ENCODE measurements around the gene SPATA3. TPM values are rescaled to one million over a fixed set of nuclear protein-coding genes. Genes with fewer than 3 reads are reported as not detected.

Gene SPATA3
- not detected for polyA plus RNA-seq (2013, experiment 1 of 2)
- not detected for polyA plus RNA-seq (2013, experiment 2 of 2)

GRCh38 chr2:230995821-230996220, at the start of gene SPATA3:
Gene SPATA3 (plus strand): TSS chr2:230996121. CDS start chr2:230996234, 113 bp downstream.
- peak within 1 kb of the TSS; percentile 40 for H3K18ac ChIP-seq (ENCODE audit: low read length)
- H2BK120ac ChIP-seq (ENCODE audit: low read depth, low read length), result no peak within 1 kb of the TSS
- no peak for DNase-seq (ENCODE audit: low spot score)
- H3K9me3 ChIP-seq (replicated peaks in 1 of 2; ENCODE audit: control insufficient read depth in 2 of 2, insufficient read depth in 1 of 2, low read depth in 1 of 2, low read length in 2 of 2), result peaks cover 2 to 7% of the 10 kb centered on the region in 2 donors
- no peak within 1 kb of the TSS for H2BK12ac ChIP-seq (ENCODE audit: low read length)
- no peak within 1 kb of the TSS for H2BK15ac ChIP-seq (ENCODE audit: low read length)
- H3K27me3 ChIP-seq (ENCODE audit: control insufficient read depth in 3 of 3, insufficient read depth in 3 of 3, low read depth in 1 of 3, low read length in 3 of 3), result peaks cover 0 to 8% (median 0%) of the 10 kb centered on the region in 3 experiments
- peak within 1 kb of the TSS in 1 of 2 donors; percentile 19 for H3K4me3 ChIP-seq (ENCODE audit: low read length in 2 of 2)
- no CpG with 5 or more reads among the region's 9 CpGs for WGBS, 2 donors (ENCODE audit: extremely low coverage in 2 of 2, insufficient read length in 2 of 2, insufficient replicate concordance in 1 of 2)
- H2AFZ ChIP-seq (ENCODE audit: low read length), result no peak within 1 kb of the TSS
- H2BK5ac ChIP-seq (ENCODE audit: low read length), result no peak within 1 kb of the TSS
- peak within 1 kb of the TSS; percentile 56 for H2AK5ac ChIP-seq (ENCODE audit: low read depth, low read length)
- H4K8ac ChIP-seq (ENCODE audit: low read depth, low read length), result no peak within 1 kb of the TSS
- no peak within 1 kb of the TSS for H3K23ac ChIP-seq (ENCODE audit: low read depth, low read length, poor library complexity)
- H3K4me1 ChIP-seq (ENCODE audit: control insufficient read depth in 2 of 2, insufficient read depth in 1 of 2, low read depth in 1 of 2, low read length in 2 of 2), result no peaks in the 10 kb centered on the region
- no peak within 1 kb of the TSS for H3K9ac ChIP-seq (ENCODE audit: low read depth, low read length, poor library complexity)
- H4K91ac ChIP-seq (ENCODE audit: low read depth, low read length, poor library complexity), result no peak within 1 kb of the TSS
- H3K14ac ChIP-seq (ENCODE audit: low read length), result peak within 1 kb of the TSS; percentile 97
- no peaks in the 10 kb centered on the region for H3K79me1 ChIP-seq (ENCODE audit: low read depth, low read length)
- no peak within 1 kb of the TSS for H3K27ac ChIP-seq (replicated peaks; ENCODE audit: low read length)
- H3K4me2 ChIP-seq (ENCODE audit: insufficient read depth, low read length, poor library complexity, severe bottlenecking), result no peak within 1 kb of the TSS
- peak within 1 kb of the TSS; percentile 27 for H3K4ac ChIP-seq (ENCODE audit: low read length)
- H3K36me3 ChIP-seq (replicated peaks in 1 of 2; ENCODE audit: control insufficient read depth in 2 of 2, insufficient read depth in 2 of 2, low read length in 2 of 2), result no peaks in the 10 kb centered on the region

- no CpG with 5 or more reads among the region's 7 CpGs for WGBS, 2 donors (ENCODE audit: extremely low coverage in 2 of 2, insufficient read length in 2 of 2, insufficient replicate concordance in 1 of 2)
- no peak overlapping the region for H3K27ac ChIP-seq (replicated peaks; ENCODE audit: low read length)
These were observed 49.3 kb upstream of the SPATA3 start for GRCh38 chr2:230946429-230947234.

GRCh38 chr2:230947235-230947576, 48.7 kb upstream of the SPATA3 start:
- Histone ChIP-seq H4K8ac (ENCODE audit: low read depth, low read length) (no peak overlapping the region), H3K18ac (ENCODE audit: low read length) (no peak overlapping the region), H3K9ac (ENCODE audit: low read depth, low read length, poor library complexity) (no peak overlapping the region), H3K23ac (ENCODE audit: low read depth, low read length, poor library complexity) (no peak overlapping the region), H3K9me3 (replicated peaks in 1 of 2; ENCODE audit: control insufficient read depth in 2 of 2, insufficient read depth in 1 of 2, low read depth in 1 of 2, low read length in 2 of 2) (no peaks in the 10 kb centered on the region), H2AK5ac (ENCODE audit: low read depth, low read length) (no peak overlapping the region), H3K4me1 (ENCODE audit: control insufficient read depth in 2 of 2, insufficient read depth in 1 of 2, low read depth in 1 of 2, low read length in 2 of 2) (no peaks in the 10 kb centered on the region), H3K27ac (replicated peaks; ENCODE audit: low read length) (no peak overlapping the region), H3K79me1 (ENCODE audit: low read depth, low read length) (no peaks in the 10 kb centered on the region), H3K4ac (ENCODE audit: low read length) (no peak overlapping the region), H3K36me3 (replicated peaks in 1 of 2; ENCODE audit: control insufficient read depth in 2 of 2, insufficient read depth in 2 of 2, low read length in 2 of 2) (no peaks in the 10 kb centered on the region), H3K14ac (ENCODE audit: low read length) (no peak overlapping the region), H3K4me2 (ENCODE audit: insufficient read depth, low read length, poor library complexity, severe bottlenecking) (no peak overlapping the region), H3K4me3 (ENCODE audit: low read length in 2 of 2) (no peak overlapping the region), H3K27me3 (ENCODE audit: control insufficient read depth in 3 of 3, insufficient read depth in 3 of 3, low read depth in 1 of 3, low read length in 3 of 3) (no peaks in the 10 kb centered on the region), H2BK120ac (ENCODE audit: low read depth, low read length) (no peak overlapping the region), H2BK5ac (ENCODE audit: low read length) (no peak overlapping the region), H4K91ac (ENCODE audit: low read depth, low read length, poor library complexity) (no peak overlapping the region), H2BK12ac (ENCODE audit: low read length) (no peak overlapping the region), H2BK15ac (ENCODE audit: low read length) (no peak overlapping the region), H2AFZ (ENCODE audit: low read length) (no peak overlapping the region)
- no peak for DNase-seq (ENCODE audit: low spot score)
- WGBS, 2 donors (ENCODE audit: extremely low coverage in 2 of 2, insufficient read length in 2 of 2, insufficient replicate concordance in 1 of 2), result no CpG with 5 or more reads among the region's 3 CpGs

More at GRCh38 chr2:230946429-230947234, 49.3 kb upstream of the SPATA3 start:
- Histone ChIP-seq H2BK120ac (ENCODE audit: low read depth, low read length) (no peak overlapping the region), H3K18ac (ENCODE audit: low read length) (no peak overlapping the region), H2BK15ac (ENCODE audit: low read length) (no peak overlapping the region), H4K91ac (ENCODE audit: low read depth, low read length, poor library complexity) (no peak overlapping the region), H3K4me3 (ENCODE audit: low read length in 2 of 2) (no peak overlapping the region), H3K9ac (ENCODE audit: low read depth, low read length, poor library complexity) (no peak overlapping the region), H3K14ac (ENCODE audit: low read length) (no peak overlapping the region), H3K36me3 (replicated peaks in 1 of 2; ENCODE audit: control insufficient read depth in 2 of 2, insufficient read depth in 2 of 2, low read length in 2 of 2) (no peaks in the 10 kb centered on the region), H3K23ac (ENCODE audit: low read depth, low read length, poor library complexity) (no peak overlapping the region), H2BK12ac (ENCODE audit: low read length) (no peak overlapping the region), H3K4me1 (ENCODE audit: control insufficient read depth in 2 of 2, insufficient read depth in 1 of 2, low read depth in 1 of 2, low read length in 2 of 2) (no peaks in the 10 kb centered on the region), H3K4ac (ENCODE audit: low read length) (no peak overlapping the region), H2AK5ac (ENCODE audit: low read depth, low read length) (no peak overlapping the region), H3K79me1 (ENCODE audit: low read depth, low read length) (no peaks in the 10 kb centered on the region), H2AFZ (ENCODE audit: low read length) (no peak overlapping the region), H3K4me2 (ENCODE audit: insufficient read depth, low read length, poor library complexity, severe bottlenecking) (no peak overlapping the region), H2BK5ac (ENCODE audit: low read length) (no peak overlapping the region), H4K8ac (ENCODE audit: low read depth, low read length) (no peak overlapping the region), H3K9me3 (replicated peaks in 1 of 2; ENCODE audit: control insufficient read depth in 2 of 2, insufficient read depth in 1 of 2, low read depth in 1 of 2, low read length in 2 of 2) (no peaks in the 10 kb centered on the region), H3K27me3 (ENCODE audit: control insufficient read depth in 3 of 3, insufficient read depth in 3 of 3, low read depth in 1 of 3, low read length in 3 of 3) (no peaks in the 10 kb centered on the region)
- DNase-seq (ENCODE audit: low spot score), result no peak

- Histone ChIP-seq H3K14ac (ENCODE audit: low read length) (no peak overlapping the region), H3K4ac (ENCODE audit: low read length) (no peak overlapping the region), H3K23ac (ENCODE audit: low read depth, low read length, poor library complexity) (no peak overlapping the region), H3K9me3 (replicated peaks in 1 of 2; ENCODE audit: control insufficient read depth in 2 of 2, insufficient read depth in 1 of 2, low read depth in 1 of 2, low read length in 2 of 2) (peaks cover 2 to 4% of the 10 kb centered on the region in 2 donors), H3K27ac (replicated peaks; ENCODE audit: low read length) (no peak overlapping the region), H3K4me3 (ENCODE audit: low read length in 2 of 2) (no peak overlapping the region), H2AK5ac (ENCODE audit: low read depth, low read length) (no peak overlapping the region), H2BK5ac (ENCODE audit: low read length) (no peak overlapping the region), H2AFZ (ENCODE audit: low read length) (no peak overlapping the region), H4K91ac (ENCODE audit: low read depth, low read length, poor library complexity) (no peak overlapping the region), H2BK120ac (ENCODE audit: low read depth, low read length) (no peak overlapping the region), H3K27me3 (ENCODE audit: control insufficient read depth in 3 of 3, insufficient read depth in 3 of 3, low read depth in 1 of 3, low read length in 3 of 3) (no peaks in the 10 kb centered on the region), H3K18ac (ENCODE audit: low read length) (no peak overlapping the region), H2BK15ac (ENCODE audit: low read length) (no peak overlapping the region), H4K8ac (ENCODE audit: low read depth, low read length) (no peak overlapping the region), H3K36me3 (replicated peaks in 1 of 2; ENCODE audit: control insufficient read depth in 2 of 2, insufficient read depth in 2 of 2, low read length in 2 of 2) (no peaks in the 10 kb centered on the region), H3K9ac (ENCODE audit: low read depth, low read length, poor library complexity) (no peak overlapping the region), H3K4me2 (ENCODE audit: insufficient read depth, low read length, poor library complexity, severe bottlenecking) (no peak overlapping the region), H3K4me1 (ENCODE audit: control insufficient read depth in 2 of 2, insufficient read depth in 1 of 2, low read depth in 1 of 2, low read length in 2 of 2) (no peaks in the 10 kb centered on the region), H2BK12ac (ENCODE audit: low read length) (no peak overlapping the region), H3K79me1 (ENCODE audit: low read depth, low read length) (no peaks in the 10 kb centered on the region)
- no peak for DNase-seq (ENCODE audit: low spot score)
- WGBS, 2 donors (ENCODE audit: extremely low coverage in 2 of 2, insufficient read length in 2 of 2, insufficient replicate concordance in 1 of 2), result no CpG with 5 or more reads among the region's 10 CpGs
These were observed 48.0 kb upstream of the SPATA3 start for GRCh38 chr2:230947908-230948365.
